GM12864 (cell line): ENCODE data around the gene SKAP1.

Experiments used
- DNase-seq: peaks from one replicate; pipeline ENCODE4 v3.0.0-alpha.2; 2011; ENCODE audit warnings: low read depth
- H3K4me3 ChIP-seq: 2 replicates; pipeline ENCODE4 v1.5.1; 2011; ENCODE audit warnings: mild to moderate bottlenecking, low read depth, low read length, control low read depth
- CTCF ChIP-seq: IDR thresholded peaks from 2 replicates; pipeline ENCODE4 v1.5.1; 2011; ENCODE audit warnings: low read depth, mild to moderate bottlenecking, moderate library complexity, low read length, control low read depth, inconsistent platforms; ENCODE audit errors: missing control alignments

The SKAP1 gene

GRCh38 chr17:48104440-48104839, 325.6 kb downstream of the SKAP1 start:
- no peak for DNase-seq
- TF ChIP-seq CTCF = no peak
- no peak overlapping the region for H3K4me3 ChIP-seq

- H3K4me3 ChIP-seq = no peak overlapping the region
- DNase-seq = no peak
- TF ChIP-seq CTCF = no peak
Observed at GRCh38 chr17:48102798-48103715, 327.0 kb downstream of the SKAP1 start.

GRCh38 chr17:48102043-48102750, 327.8 kb downstream of the SKAP1 start:
- no peak for DNase-seq
- peak overlapping the region; percentile 95; the same call in 1 of the 2 replicates for H3K4me3 ChIP-seq
- no peak for TF ChIP-seq CTCF

DNA sequence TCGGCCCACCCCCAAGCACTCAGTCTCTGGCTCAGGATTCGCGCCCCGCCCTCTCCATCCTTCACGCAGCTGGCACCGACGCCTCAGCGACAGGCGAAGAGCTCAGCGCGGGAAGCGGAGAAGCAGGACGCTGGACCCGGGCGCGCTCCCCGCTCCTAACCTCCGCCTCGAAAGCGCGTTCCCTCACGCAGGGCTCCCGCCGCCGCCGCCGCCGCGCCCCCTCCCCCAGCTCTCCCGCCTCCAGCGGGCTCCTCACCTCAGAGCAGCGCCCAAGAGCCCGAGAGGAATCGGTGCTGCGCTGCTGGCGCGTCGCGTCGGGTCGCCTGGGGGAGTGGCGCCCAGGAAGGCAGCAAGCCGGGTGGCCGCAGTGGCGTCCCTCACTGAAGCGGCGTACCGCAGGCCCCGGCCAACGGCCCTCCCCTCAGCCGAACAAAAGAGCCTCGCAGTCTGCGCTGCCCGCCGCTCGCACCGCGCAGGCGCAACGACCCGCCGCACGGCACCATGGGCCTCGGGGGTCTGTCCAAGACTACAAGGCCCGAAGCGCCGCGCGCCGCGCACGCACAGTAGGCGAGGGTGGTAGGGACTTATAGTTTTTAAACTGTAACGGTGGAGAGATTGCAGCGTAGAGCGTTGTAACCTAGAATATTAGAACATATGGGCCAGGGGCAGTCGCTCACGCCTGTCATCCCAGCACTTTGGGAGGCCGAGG, 328.8 kb downstream of the SKAP1 start, which contains the start of gene CBX1:
TSS of gene CBX1 (minus strand) at position 467 of the 709 bp plus-strand sequence. CDS start 24,474 bp downstream, outside the sequence.
- TF ChIP-seq CTCF = no peak
- H3K4me3 ChIP-seq = peak within 1 kb of the TSS; percentile 95
- peak; percentile 90 for DNase-seq

- TF ChIP-seq CTCF = no peak
Observed at GRCh38 chr17:48100591-48101011, 329.4 kb downstream of the SKAP1 start.

DNA sequence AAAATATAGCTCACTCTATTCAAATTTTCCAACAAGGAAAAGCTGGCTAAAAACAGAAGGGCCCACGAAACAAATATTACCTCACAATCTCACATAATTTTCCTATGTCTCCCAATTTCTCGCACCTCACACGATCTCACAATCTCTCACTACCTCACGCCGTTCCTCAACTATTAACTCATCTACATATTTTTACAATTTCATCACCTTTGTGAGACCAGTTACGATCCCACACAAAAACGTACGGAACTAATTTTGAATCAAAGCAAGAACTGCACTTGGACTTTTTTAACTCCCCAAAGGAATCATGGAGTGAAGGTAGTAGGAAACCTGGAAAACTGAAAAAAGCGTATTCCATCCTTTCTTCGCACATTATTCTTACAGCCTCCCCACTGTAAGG, 329.9 kb downstream of the SKAP1 start:
- H3K4me3 ChIP-seq = peak overlapping the region; percentile 95
- no peak for DNase-seq
- no peak for TF ChIP-seq CTCF

More at GRCh38 chr17:48100591-48101011, 329.4 kb downstream of the SKAP1 start:
- H3K4me3 ChIP-seq = peak overlapping the region; percentile 95
- DNase-seq = no peak
